GM06990 (cell line): Measurements from ENCODE around the gene STK4.
"Not testable (repeated sequence)": the region's sequence is repeated elsewhere in the genome, so short reads cannot be mapped to it uniquely, and the experiment has no call there.

Source experiments
- DNase-seq: peaks from one replicate; pipeline ENCODE4 v3.0.0-alpha.2; 2011; ENCODE audit not compliant: insufficient read length; ENCODE audit errors: extremely low read depth
- H3K27me3 ChIP-seq: replicated peaks from 2 replicates; pipeline ENCODE4 v1.6.0; 2011; ENCODE audit warnings: low read length; ENCODE audit not compliant: control insufficient read depth, insufficient read depth
- H3K36me3 ChIP-seq: 2 replicates; pipeline ENCODE4 v1.5.1; 2011; ENCODE audit warnings: low read length; ENCODE audit not compliant: control insufficient read depth, insufficient read depth
- H3K4me3 ChIP-seq: replicated peaks from 2 replicates; pipeline ENCODE4 v1.5.1; 2011; ENCODE audit warnings: low read depth, mild to moderate bottlenecking, control low read depth, low read length
- CTCF ChIP-seq: IDR thresholded peaks from 2 replicates; pipeline ENCODE4 v1.5.1; 2011; ENCODE audit warnings: low read length, control low read depth, mild to moderate bottlenecking, inconsistent platforms; ENCODE audit not compliant: insufficient read depth, poor library complexity, severe bottlenecking

The STK4 gene

GRCh38 chr20:45021631-45022030, 55.3 kb downstream of the STK4 start:
- no peaks in the 10 kb centered on the region for H3K27me3 ChIP-seq
- no peak overlapping the region for H3K4me3 ChIP-seq
- no peak for TF ChIP-seq CTCF
- no peak for DNase-seq
- peaks cover 12% of the 10 kb centered on the region for H3K36me3 ChIP-seq

GRCh38 chr20:45023140-45023539, 56.8 kb downstream of the STK4 start:
- peaks cover 10% of the 10 kb centered on the region for H3K36me3 ChIP-seq
- not testable (repeated sequence) for H3K4me3 ChIP-seq, DNase-seq, H3K27me3 ChIP-seq

DNA sequence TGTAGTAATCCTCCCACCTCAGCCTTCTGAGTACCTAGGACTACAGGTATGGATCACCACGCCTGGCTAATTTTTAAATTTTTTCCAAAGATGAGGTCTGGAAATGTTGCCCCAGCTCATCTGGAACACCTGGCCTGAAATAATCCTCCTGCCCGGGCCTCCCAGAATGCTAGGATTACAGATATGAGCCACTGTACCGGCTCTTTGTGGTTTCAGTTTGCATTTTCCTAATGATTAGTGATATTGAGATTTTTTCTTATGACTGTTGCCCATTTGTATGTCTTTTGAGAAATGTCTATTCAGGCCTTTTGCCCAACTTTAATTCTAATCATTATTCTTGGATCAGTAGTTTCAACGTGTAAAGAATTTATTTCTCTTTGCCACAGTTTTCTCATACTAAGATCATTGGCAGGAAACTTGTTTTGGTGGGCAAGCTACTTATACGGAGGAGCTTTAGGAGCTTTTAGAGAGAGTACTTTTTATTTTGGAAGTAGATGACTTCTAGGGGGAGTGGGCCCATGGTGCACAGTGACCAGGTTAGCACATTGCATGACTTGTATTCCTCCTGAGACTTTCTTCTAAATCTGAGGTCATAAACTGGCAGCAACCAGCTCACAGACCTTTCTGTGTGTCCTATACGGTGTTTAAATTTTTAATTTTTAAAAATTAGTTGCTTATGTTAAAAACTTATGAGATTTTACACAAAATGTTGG, 62.3 kb downstream of the STK4 start:
- TF ChIP-seq CTCF: no peak
- no peak for DNase-seq
- peaks cover 11% of the 10 kb centered on the region for H3K36me3 ChIP-seq
- no peak overlapping the region for H3K4me3 ChIP-seq
- no peaks in the 10 kb centered on the region for H3K27me3 ChIP-seq

DNA sequence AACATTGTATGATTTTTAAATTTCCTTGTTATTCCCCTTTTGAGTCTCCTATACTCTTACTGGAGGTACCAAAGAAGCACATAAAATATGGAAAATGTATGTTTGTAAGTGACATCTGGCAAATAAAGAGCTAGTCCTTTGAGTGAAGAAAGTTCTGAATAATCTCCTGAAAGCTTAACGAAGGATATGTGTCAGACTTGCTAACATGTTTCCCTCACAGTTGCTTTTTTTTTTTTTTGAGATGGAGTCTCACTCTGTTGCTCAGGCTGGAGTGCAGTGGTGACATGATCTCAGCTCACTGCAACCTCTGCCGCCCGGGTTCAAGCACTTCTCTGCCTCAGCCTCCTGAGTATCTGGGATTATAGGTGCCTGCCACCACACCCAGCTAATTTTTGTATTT, 63.6 kb downstream of the STK4 start:
- no peak for DNase-seq
- Histone ChIP-seq H3K27me3 (no peaks in the 10 kb centered on the region), H3K36me3 (peaks cover 9% of the 10 kb centered on the region), H3K4me3 (no peak overlapping the region)
- no peak for TF ChIP-seq CTCF

DNA sequence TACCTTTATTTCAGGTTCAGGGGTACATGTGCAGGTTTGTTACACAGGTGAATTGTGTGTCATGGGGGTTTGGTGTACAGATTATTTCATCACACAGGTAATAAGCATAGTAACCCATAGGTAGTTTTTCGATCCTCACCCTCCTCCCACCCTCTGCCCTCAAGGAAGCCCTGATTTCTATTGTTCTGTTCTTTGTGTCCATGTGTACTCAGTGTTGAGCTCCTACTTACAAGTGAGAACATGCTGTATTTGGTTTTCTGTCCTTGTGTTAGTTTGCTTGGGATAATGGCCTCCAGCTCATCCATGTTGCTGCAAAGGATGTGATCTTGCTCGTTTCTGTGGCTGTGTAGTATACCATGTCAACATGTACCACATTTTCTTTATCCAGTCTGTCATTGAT, 66.0 kb downstream of the STK4 start:
- no peak for DNase-seq
- Histone ChIP-seq H3K27me3 (no peaks in the 10 kb centered on the region), H3K36me3 (peaks cover 4% of the 10 kb centered on the region), H3K4me3 (no peak overlapping the region)
- TF ChIP-seq CTCF: no peak

GRCh38 chr20:45032781-45033180, 66.5 kb downstream of the STK4 start:
- H3K36me3 ChIP-seq: peaks cover 4% of the 10 kb centered on the region
- DNase-seq: no peak
- no peak overlapping the region for H3K4me3 ChIP-seq
- no peaks in the 10 kb centered on the region for H3K27me3 ChIP-seq
- TF ChIP-seq CTCF: no peak
